Smooth muscle cell of trachea (primary cell): Measurements from ENCODE around the gene OR10P1. TPM values are rescaled to one million over a fixed set of nuclear protein-coding genes. Genes with fewer than 3 reads are reported as not detected.

Experiments used
- total RNA-seq: library from RNA; depleted of rRNA; stranded (reverse); fragments of >200 nt; gene quantifications from 2 replicates; pipeline ENCODE4 v1.2.1, GENCODE V29; 2014

OR10P1 gene, protein sequence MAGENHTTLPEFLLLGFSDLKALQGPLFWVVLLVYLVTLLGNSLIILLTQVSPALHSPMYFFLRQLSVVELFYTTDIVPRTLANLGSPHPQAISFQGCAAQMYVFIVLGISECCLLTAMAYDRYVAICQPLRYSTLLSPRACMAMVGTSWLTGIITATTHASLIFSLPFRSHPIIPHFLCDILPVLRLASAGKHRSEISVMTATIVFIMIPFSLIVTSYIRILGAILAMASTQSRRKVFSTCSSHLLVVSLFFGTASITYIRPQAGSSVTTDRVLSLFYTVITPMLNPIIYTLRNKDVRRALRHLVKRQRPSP
- total RNA-seq, result not detected in 2 replicates

GRCh38 chr12:55636853-55637252 lies at the start of gene OR10P1:
Gene OR10P1, plus strand, starts transcription at chr12:55636892. Its CDS starts 0 bp downstream, at chr12:55636892.

Other genes starting within 250 kb of the OR10P1 start
- gene OR6C65, start 236.4 kb upstream of the OR10P1 start, total RNA-seq, result not detected in 2 replicates
- not detected in 2 replicates for gene OR6C76, start 210.6 kb upstream of the OR10P1 start, total RNA-seq
- not detected in 2 replicates for gene OR6C2, start 192.8 kb upstream of the OR10P1 start, total RNA-seq
- not detected in 2 replicates for gene OR6C70, start 166.8 kb upstream of the OR10P1 start, total RNA-seq
- not detected in 2 replicates for gene OR6C68, start 144.5 kb upstream of the OR10P1 start, total RNA-seq
- gene OR6C4, start 87.3 kb upstream of the OR10P1 start, total RNA-seq, result not detected in 2 replicates
- gene OR2AP1, start 64.4 kb upstream of the OR10P1 start, total RNA-seq, result not detected in 2 replicates
- gene ITGA7, start 71.0 kb downstream of the OR10P1 start, total RNA-seq, result 55.0 and 68.8 TPM in 2 replicates
- gene BLOC1S1, start 79.2 kb downstream of the OR10P1 start, total RNA-seq, result 62.9 and 118 TPM in 2 replicates
- gene RDH5, start 83.5 kb downstream of the OR10P1 start, total RNA-seq, result 36.7 and 58.9 TPM in 2 replicates
- 2,880 and 3,412 TPM in 2 replicates for gene CD63, start 92.1 kb downstream of the OR10P1 start, total RNA-seq
- gene GDF11, start 106.2 kb downstream of the OR10P1 start, total RNA-seq, result 10.2 and 18.4 TPM in 2 replicates
- 63.2 and 108 TPM in 2 replicates for gene SARNP, start 180.8 kb downstream of the OR10P1 start, total RNA-seq
- gene ORMDL2, start 181.1 kb downstream of the OR10P1 start, total RNA-seq, result 12.2 and 24.9 TPM in 2 replicates
- gene DNAJC14, start 192.7 kb downstream of the OR10P1 start, total RNA-seq, result 72.8 and 74.6 TPM in 2 replicates
- 8.4 and 12.1 TPM in 2 replicates for gene MMP19, start 206.0 kb downstream of the OR10P1 start, total RNA-seq